OCI-LY1 (cell line): ENCODE data around the gene PLCB4.

Experiments used
- CTCF ChIP-seq: fragments of 200-600 bp; sonication (generic), shearing (Covaris generic); IDR thresholded peaks from 2 replicates; pipeline ENCODE4 v1.5.1; 2017; ENCODE audit warnings: mild to moderate bottlenecking, antibody characterized with exemption, low read length, moderate library complexity, mixed read lengths
- EZH2 ChIP-seq: fragments of 200-600 bp; sonication (generic), shearing (Covaris generic); IDR thresholded peaks from 2 replicates; pipeline ENCODE4 v1.8.0; 2017; ENCODE audit warnings: borderline replicate concordance, mixed run types, mild to moderate bottlenecking, antibody characterized with exemption, low read length, moderate library complexity, mixed read lengths

DNA sequence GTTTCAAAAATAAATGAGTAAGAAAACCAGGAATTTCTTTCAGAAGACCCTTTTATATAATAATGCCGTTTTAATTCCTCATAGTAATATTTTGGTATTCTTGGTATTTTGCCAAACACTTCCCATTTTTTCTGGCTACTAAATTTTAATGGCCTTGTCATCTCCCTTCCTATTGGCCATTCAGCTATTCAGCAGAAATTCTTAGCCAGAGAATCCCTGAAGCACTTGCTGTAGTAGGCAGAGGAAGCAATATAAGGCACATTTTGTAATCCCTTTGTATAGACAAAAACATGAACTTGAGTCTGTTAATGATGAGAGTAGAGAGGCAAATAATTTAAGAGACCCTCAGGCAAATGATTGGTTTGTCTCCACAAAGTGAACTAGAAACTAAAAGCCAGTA lies 327.1 kb downstream of the PLCB4 start:
- no peak for TF ChIP-seq EZH2
- TF ChIP-seq CTCF, result no peak
